GM12864 (cell line): ENCODE data around the gene HCST.

Experiments used
- DNase-seq: peaks from one replicate; pipeline ENCODE4 v3.0.0-alpha.2; 2011; ENCODE audit warnings: low read depth
- H3K4me3 ChIP-seq: 2 replicates; pipeline ENCODE4 v1.5.1; 2011; ENCODE audit warnings: mild to moderate bottlenecking, low read depth, low read length, control low read depth
- TF ChIP-seq, protein P1 (sequence below): IDR thresholded peaks from 2 replicates; pipeline ENCODE4 v1.5.1; 2011; ENCODE audit warnings: low read depth, mild to moderate bottlenecking, moderate library complexity, low read length, control low read depth, inconsistent platforms; ENCODE audit errors: missing control alignments

The HCST gene

DNA sequence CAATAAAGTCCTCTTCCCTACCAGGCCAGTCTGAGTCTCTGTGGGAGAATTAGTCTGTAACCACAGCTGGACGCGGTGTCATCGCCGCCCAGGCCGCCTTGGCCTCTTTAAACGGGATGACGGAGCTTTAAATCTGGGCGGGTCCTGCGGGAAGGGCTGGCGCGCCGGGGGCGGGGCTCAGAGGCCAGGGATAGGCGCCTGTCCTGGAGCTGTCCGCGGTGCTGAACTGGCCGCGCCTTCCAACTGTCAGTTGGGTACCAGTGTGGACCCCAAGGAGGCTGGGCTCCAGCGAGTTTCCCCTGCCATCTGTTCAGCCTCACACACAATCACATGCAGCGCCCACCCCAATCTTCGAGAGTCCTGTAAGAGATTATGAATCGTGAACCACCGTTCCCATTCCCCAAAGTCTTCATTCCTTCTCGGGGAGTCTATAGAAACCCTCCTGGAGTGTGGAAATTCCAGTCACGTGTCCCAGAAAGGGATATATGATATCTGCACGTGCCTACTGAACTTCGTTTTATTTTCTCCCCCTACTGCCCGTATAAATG is 22.5 kb upstream of the HCST start:
- TF ChIP-seq, protein P1, sequence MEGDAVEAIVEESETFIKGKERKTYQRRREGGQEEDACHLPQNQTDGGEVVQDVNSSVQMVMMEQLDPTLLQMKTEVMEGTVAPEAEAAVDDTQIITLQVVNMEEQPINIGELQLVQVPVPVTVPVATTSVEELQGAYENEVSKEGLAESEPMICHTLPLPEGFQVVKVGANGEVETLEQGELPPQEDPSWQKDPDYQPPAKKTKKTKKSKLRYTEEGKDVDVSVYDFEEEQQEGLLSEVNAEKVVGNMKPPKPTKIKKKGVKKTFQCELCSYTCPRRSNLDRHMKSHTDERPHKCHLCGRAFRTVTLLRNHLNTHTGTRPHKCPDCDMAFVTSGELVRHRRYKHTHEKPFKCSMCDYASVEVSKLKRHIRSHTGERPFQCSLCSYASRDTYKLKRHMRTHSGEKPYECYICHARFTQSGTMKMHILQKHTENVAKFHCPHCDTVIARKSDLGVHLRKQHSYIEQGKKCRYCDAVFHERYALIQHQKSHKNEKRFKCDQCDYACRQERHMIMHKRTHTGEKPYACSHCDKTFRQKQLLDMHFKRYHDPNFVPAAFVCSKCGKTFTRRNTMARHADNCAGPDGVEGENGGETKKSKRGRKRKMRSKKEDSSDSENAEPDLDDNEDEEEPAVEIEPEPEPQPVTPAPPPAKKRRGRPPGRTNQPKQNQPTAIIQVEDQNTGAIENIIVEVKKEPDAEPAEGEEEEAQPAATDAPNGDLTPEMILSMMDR = no peak
- DNase-seq = peak; percentile 31
- H3K4me3 ChIP-seq = no peak overlapping the region

- TF ChIP-seq, protein P1 = peak; percentile 48
- peak; percentile 27 for DNase-seq
- no peak overlapping the region for H3K4me3 ChIP-seq
Measured at GRCh38 chr19:35882114-35882832, 20.1 kb upstream of the HCST start.

DNA sequence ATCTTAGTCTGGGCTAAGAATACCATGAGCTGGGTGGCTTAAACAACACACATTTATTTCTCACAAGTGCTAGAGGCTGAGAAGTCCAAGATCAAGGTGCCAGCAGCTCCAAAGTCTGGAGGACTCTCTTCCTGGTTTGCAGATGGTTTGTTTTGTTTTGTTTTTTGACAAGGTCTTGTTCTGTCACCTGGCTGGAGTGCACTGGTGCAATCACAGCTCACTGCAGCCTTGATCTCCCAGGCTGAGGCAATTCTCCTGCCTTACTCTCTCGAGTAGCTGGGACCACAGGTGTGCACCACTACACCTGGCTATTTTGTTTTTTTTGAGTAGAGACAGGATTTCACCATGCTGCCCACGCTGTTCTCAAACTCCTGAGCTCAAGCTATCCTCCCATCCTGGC is 18.4 kb upstream of the HCST start:
- DNase-seq = no peak
- no peak overlapping the region for H3K4me3 ChIP-seq
- TF ChIP-seq, protein P1 = no peak

DNA sequence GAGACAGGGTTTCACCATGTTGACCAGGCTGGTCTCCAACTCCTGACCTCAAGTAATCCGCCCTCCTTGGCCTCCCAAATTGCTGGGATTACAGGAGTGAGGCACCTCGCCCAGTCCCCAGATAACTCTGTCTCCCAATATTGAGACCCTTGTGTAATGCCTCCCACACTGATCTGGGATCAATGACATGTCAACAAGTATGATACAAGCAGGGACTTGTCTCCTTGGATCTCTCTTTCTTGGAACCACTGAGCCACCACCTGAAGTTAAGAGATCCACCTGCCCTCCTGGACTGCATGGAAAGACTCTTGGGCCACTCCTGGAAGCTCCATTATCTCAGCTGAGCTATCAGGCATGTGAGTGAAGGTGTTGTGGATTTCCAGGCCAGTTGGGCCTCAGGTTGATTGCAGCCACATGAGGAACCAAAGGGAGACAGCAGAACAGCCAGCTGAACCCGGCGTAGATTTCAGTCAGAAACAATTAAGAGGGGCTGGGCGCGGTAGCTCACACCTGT is 17.0 kb upstream of the HCST start:
- DNase-seq = no peak
- TF ChIP-seq, protein P1 = no peak
- no peak overlapping the region for H3K4me3 ChIP-seq

- TF ChIP-seq, protein P1 = no peak
- DNase-seq = no peak
- no peak overlapping the region for H3K4me3 ChIP-seq
Measured at GRCh38 chr19:35885904-35886303, 16.4 kb upstream of the HCST start.

- H3K4me3 ChIP-seq = no peak overlapping the region
- no peak for DNase-seq
- TF ChIP-seq, protein P1 = no peak
Measured at GRCh38 chr19:35887197-35887596, 15.1 kb upstream of the HCST start.
